ENCODE data around the gene ADGRL3.

DNA sequence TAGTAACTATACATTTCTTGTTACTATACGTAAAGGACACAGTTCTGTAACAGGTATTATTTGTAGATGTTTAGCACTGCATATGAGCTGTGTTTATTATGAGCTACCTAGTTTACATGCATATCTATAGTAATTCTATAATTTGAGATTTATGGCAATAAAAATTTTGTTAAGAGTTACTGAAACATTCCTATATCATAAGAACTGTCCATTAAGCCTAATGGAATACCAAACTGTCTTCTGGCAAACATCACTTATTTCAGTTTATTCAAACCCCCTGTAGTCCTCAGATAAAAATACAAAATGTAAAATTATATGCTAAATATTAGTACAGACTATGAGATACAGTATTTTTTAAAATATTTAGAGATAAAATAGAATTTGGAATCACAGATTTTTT is 205.2 kb downstream of the ADGRL3 start:
- TF ChIP-seq, protein P1, sequence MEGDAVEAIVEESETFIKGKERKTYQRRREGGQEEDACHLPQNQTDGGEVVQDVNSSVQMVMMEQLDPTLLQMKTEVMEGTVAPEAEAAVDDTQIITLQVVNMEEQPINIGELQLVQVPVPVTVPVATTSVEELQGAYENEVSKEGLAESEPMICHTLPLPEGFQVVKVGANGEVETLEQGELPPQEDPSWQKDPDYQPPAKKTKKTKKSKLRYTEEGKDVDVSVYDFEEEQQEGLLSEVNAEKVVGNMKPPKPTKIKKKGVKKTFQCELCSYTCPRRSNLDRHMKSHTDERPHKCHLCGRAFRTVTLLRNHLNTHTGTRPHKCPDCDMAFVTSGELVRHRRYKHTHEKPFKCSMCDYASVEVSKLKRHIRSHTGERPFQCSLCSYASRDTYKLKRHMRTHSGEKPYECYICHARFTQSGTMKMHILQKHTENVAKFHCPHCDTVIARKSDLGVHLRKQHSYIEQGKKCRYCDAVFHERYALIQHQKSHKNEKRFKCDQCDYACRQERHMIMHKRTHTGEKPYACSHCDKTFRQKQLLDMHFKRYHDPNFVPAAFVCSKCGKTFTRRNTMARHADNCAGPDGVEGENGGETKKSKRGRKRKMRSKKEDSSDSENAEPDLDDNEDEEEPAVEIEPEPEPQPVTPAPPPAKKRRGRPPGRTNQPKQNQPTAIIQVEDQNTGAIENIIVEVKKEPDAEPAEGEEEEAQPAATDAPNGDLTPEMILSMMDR (IDR thresholded peaks at IDR 0.05; ENCODE audit: low read depth, low read length, missing input control) = no peak
- TF ChIP-seq GABPA (IDR thresholded peaks at IDR 0.05 in 1 of 2, conservative IDR thresholded peaks at IDR 0.05 in 1 of 2) (no peak), EGR1 (IDR thresholded peaks at IDR 0.05; ENCODE audit: low read depth in 2 of 2) (no peak), SP1 (IDR thresholded peaks at IDR 0.05) (no peak), RAD21 (IDR thresholded peaks at IDR 0.05) (no peak), TAF1 (conservative IDR thresholded peaks at IDR 0.05) (no peak), FOXA1 (IDR thresholded peaks at IDR 0.05) (no peak)
- TF ChIP-seq, protein P2, sequence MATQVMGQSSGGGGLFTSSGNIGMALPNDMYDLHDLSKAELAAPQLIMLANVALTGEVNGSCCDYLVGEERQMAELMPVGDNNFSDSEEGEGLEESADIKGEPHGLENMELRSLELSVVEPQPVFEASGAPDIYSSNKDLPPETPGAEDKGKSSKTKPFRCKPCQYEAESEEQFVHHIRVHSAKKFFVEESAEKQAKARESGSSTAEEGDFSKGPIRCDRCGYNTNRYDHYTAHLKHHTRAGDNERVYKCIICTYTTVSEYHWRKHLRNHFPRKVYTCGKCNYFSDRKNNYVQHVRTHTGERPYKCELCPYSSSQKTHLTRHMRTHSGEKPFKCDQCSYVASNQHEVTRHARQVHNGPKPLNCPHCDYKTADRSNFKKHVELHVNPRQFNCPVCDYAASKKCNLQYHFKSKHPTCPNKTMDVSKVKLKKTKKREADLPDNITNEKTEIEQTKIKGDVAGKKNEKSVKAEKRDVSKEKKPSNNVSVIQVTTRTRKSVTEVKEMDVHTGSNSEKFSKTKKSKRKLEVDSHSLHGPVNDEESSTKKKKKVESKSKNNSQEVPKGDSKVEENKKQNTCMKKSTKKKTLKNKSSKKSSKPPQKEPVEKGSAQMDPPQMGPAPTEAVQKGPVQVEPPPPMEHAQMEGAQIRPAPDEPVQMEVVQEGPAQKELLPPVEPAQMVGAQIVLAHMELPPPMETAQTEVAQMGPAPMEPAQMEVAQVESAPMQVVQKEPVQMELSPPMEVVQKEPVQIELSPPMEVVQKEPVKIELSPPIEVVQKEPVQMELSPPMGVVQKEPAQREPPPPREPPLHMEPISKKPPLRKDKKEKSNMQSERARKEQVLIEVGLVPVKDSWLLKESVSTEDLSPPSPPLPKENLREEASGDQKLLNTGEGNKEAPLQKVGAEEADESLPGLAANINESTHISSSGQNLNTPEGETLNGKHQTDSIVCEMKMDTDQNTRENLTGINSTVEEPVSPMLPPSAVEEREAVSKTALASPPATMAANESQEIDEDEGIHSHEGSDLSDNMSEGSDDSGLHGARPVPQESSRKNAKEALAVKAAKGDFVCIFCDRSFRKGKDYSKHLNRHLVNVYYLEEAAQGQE (IDR thresholded peaks at IDR 0.05) = no peak
- TF ChIP-seq, protein P3, sequence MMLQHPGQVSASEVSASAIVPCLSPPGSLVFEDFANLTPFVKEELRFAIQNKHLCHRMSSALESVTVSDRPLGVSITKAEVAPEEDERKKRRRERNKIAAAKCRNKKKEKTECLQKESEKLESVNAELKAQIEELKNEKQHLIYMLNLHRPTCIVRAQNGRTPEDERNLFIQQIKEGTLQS (IDR thresholded peaks at IDR 0.05) = no peak

Measured in liver (tissue), 3 donors.